Measurements from ENCODE around the gene ABHD16B. TPM values are rescaled to one million over a fixed set of nuclear protein-coding genes. Genes with fewer than 3 reads are reported as not detected.

ABHD16B gene
- total and polyA plus RNA-seq, 2 donors (not counting 1 experiment from before 2014, with no cell fraction given) = not detected

DNA sequence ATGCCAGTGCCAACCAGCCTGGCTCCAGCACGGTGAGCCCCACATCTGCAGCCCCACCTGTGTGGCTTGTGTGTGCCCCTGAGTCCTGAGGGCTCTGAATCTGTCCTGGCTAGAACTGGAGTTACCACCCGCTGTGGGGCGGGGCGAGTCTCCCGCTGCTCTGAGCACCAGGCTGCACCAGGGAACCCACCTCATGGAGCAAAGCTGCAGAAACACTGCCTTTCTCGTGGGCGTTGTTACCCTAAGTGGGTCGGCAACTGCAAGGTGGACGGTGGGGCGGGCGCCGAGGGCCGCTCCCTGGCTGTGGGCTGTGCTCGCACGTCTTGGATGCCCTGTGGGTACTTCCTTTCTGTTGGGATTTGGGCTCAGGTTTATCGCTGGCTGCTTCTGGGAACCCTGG, 17.5 kb upstream of the ABHD16B start:
- ChIA-PET POLR2A (no interaction called here), CTCF (no interaction called here)
- no peak overlapping the region for H3K4me3 Mint-ChIP-seq
- Histone ChIP-seq H3K9ac (ENCODE audit: low read length) (no peak overlapping the region), H3K27me3 (replicated peaks in 1 of 4; ENCODE audit: control extremely low read depth in 1 of 4, control insufficient read depth in 3 of 4, insufficient read depth in 4 of 4, low read length in 3 of 4) (peaks cover 0 to 60% (median 18%) of the 10 kb centered on the region in 4 experiments), H3K9me3 (ENCODE audit: control extremely low read depth in 1 of 3, control insufficient read depth in 2 of 3, insufficient read depth in 1 of 3, low read length in 2 of 3) (no peaks in the 10 kb centered on the region), H3K4me2 (replicated peaks; ENCODE audit: low read depth, low read length, poor library complexity, severe bottlenecking) (no peak overlapping the region), H3K4me3 (ENCODE audit: control extremely low read depth in 1 of 5, extremely low read depth in 1 of 5, insufficient read depth in 1 of 5, low read depth in 2 of 5, low read length in 4 of 5) (no peak overlapping the region), H2AFZ (ENCODE audit: insufficient read depth, low read depth, low read length, poor library complexity, severe bottlenecking) (no peak overlapping the region), H3K36me3 (replicated peaks in 1 of 2; ENCODE audit: control extremely low read depth in 1 of 2, control insufficient read depth in 1 of 2, extremely low read depth in 1 of 2, insufficient read depth in 2 of 2, low read length in 1 of 2) (no peaks in the 10 kb centered on the region), H3K27ac (ENCODE audit: low read length in 2 of 2) (no peak overlapping the region), H4K20me1 (ENCODE audit: control insufficient read depth, insufficient read depth, low read length, poor library complexity, severe bottlenecking) (no peaks in the 10 kb centered on the region), H3K4me1 (ENCODE audit: control insufficient read depth in 2 of 2, insufficient read depth in 2 of 2, low read length in 2 of 2) (peaks cover 36 to 53% of the 10 kb centered on the region in 2 donors), H3K79me2 (ENCODE audit: control insufficient read depth, insufficient read depth, low read length) (no peaks in the 10 kb centered on the region)
- intact Hi-C loops (cut with micrococcal nuclease) = no loop called here
- TF ChIP-seq EZH2 (IDR thresholded peaks at IDR 0.05; ENCODE audit: borderline replicate concordance, insufficient read depth, low read depth, low read length, poor library complexity, severe bottlenecking) = no peak
- TF ChIP-seq, protein P1, sequence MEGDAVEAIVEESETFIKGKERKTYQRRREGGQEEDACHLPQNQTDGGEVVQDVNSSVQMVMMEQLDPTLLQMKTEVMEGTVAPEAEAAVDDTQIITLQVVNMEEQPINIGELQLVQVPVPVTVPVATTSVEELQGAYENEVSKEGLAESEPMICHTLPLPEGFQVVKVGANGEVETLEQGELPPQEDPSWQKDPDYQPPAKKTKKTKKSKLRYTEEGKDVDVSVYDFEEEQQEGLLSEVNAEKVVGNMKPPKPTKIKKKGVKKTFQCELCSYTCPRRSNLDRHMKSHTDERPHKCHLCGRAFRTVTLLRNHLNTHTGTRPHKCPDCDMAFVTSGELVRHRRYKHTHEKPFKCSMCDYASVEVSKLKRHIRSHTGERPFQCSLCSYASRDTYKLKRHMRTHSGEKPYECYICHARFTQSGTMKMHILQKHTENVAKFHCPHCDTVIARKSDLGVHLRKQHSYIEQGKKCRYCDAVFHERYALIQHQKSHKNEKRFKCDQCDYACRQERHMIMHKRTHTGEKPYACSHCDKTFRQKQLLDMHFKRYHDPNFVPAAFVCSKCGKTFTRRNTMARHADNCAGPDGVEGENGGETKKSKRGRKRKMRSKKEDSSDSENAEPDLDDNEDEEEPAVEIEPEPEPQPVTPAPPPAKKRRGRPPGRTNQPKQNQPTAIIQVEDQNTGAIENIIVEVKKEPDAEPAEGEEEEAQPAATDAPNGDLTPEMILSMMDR (IDR thresholded peaks at IDR 0.05) = no peak
- no peak overlapping the region for H3K27ac Mint-ChIP-seq
- no peak for ATAC-seq (ENCODE audit: low read depth)
- H3K4me1 Mint-ChIP-seq = peaks cover 22% of the 10 kb centered on the region
- WGBS (ENCODE audit: insufficient coverage) = 16% methylated on average over 16 of the region's 16 CpGs
- no peaks in the 10 kb centered on the region for H3K9me3 Mint-ChIP-seq (ENCODE audit: insufficient read depth)
- no peak for DNase-seq
- peaks cover 26% of the 10 kb centered on the region for H3K27me3 Mint-ChIP-seq

GRCh38 chr20:63844511-63844991, 16.7 kb upstream of the ABHD16B start:
- Histone ChIP-seq H3K27me3 (replicated peaks in 1 of 4; ENCODE audit: control extremely low read depth in 1 of 4, control insufficient read depth in 3 of 4, insufficient read depth in 4 of 4, low read length in 3 of 4) (peaks cover 0 to 60% (median 20%) of the 10 kb centered on the region in 4 experiments), H3K4me3 (ENCODE audit: control extremely low read depth in 1 of 5, extremely low read depth in 1 of 5, insufficient read depth in 1 of 5, low read depth in 2 of 5, low read length in 4 of 5) (no peak overlapping the region), H3K9me3 (ENCODE audit: control extremely low read depth in 1 of 3, control insufficient read depth in 2 of 3, insufficient read depth in 1 of 3, low read length in 2 of 3) (no peaks in the 10 kb centered on the region), H2AFZ (ENCODE audit: insufficient read depth, low read depth, low read length, poor library complexity, severe bottlenecking) (no peak overlapping the region), H3K27ac (ENCODE audit: low read length in 2 of 2) (no peak overlapping the region), H3K4me1 (ENCODE audit: control insufficient read depth in 2 of 2, insufficient read depth in 2 of 2, low read length in 2 of 2) (peaks cover 36 to 53% of the 10 kb centered on the region in 2 donors), H3K4me2 (replicated peaks; ENCODE audit: low read depth, low read length, poor library complexity, severe bottlenecking) (no peak overlapping the region), H3K36me3 (replicated peaks in 1 of 2; ENCODE audit: control extremely low read depth in 1 of 2, control insufficient read depth in 1 of 2, extremely low read depth in 1 of 2, insufficient read depth in 2 of 2, low read length in 1 of 2) (no peaks in the 10 kb centered on the region), H4K20me1 (ENCODE audit: control insufficient read depth, insufficient read depth, low read length, poor library complexity, severe bottlenecking) (no peaks in the 10 kb centered on the region), H3K79me2 (ENCODE audit: control insufficient read depth, insufficient read depth, low read length) (no peaks in the 10 kb centered on the region), H3K9ac (ENCODE audit: low read length) (no peak overlapping the region)
- no peak overlapping the region for H3K4me3 Mint-ChIP-seq
- peaks cover 22% of the 10 kb centered on the region for H3K4me1 Mint-ChIP-seq
- ChIA-PET CTCF (no interaction called here), POLR2A (no interaction called here)
- DNase-seq = no peak
- ATAC-seq (ENCODE audit: low read depth) = no peak
- no peaks in the 10 kb centered on the region for H3K9me3 Mint-ChIP-seq (ENCODE audit: insufficient read depth)
- WGBS (ENCODE audit: insufficient coverage) = 14% methylated on average over 8 of the region's 9 CpGs
- TF ChIP-seq EZH2 (IDR thresholded peaks at IDR 0.05; ENCODE audit: borderline replicate concordance, insufficient read depth, low read depth, low read length, poor library complexity, severe bottlenecking) = no peak
- TF ChIP-seq, protein P1 (IDR thresholded peaks at IDR 0.05) = no peak
- intact Hi-C loops (cut with micrococcal nuclease) = no loop called here
- peaks cover 26% of the 10 kb centered on the region for H3K27me3 Mint-ChIP-seq
- H3K27ac Mint-ChIP-seq = no peak overlapping the region
